IgD-negative memory B cell (primary cell): ENCODE results near the gene AKAP8L. TPM values are rescaled to one million over a fixed set of nuclear protein-coding genes. Genes with fewer than 3 reads are reported as not detected.

Source experiments
- H3K27ac Mint-ChIP-seq, 3 donors: one replicate each; pipeline ENCODE4 v1.8.0; 2020 to 2022; ENCODE audit warnings: mild to moderate bottlenecking in 3 of 3, mixed read lengths in 3 of 3, moderate library complexity in 1 of 3
- H3K27me3 Mint-ChIP-seq: one replicate; pipeline ENCODE4 v1.8.0; 2021; ENCODE audit warnings: mixed read lengths
- H3K36me3 Mint-ChIP-seq: one replicate; pipeline ENCODE4 v1.8.0; 2020; ENCODE audit warnings: mild to moderate bottlenecking, mixed read lengths
- H3K4me1 Mint-ChIP-seq, 3 donors: one replicate each; pipeline ENCODE4 v1.8.0; 2020 to 2022; ENCODE audit warnings: mixed read lengths in 3 of 3, mild to moderate bottlenecking in 1 of 3
- H3K4me3 Mint-ChIP-seq, 4 donors: one replicate each; pipeline ENCODE4 v1.8.0; 2020 to 2022; ENCODE audit warnings: mild to moderate bottlenecking in 4 of 4, mixed read lengths in 4 of 4, moderate library complexity in 3 of 4
- H3K9me3 Mint-ChIP-seq, 3 donors: one replicate each; pipeline ENCODE4 v1.8.0; 2020 to 2021; ENCODE audit warnings: mixed read lengths in 3 of 3, mild to moderate bottlenecking in 1 of 3
- polyA plus RNA-seq: library from polyadenylated mRNA; unstranded; fragments of 300-500 nt; fragmentation: Illumina TruSeq; gene quantifications from one replicate; pipeline ENCODE4 v1.2.3, GENCODE V29; 2021

AKAP8L gene
- polyA plus RNA-seq, 1 donor from 2014 or later, result 99.6 TPM

DNA sequence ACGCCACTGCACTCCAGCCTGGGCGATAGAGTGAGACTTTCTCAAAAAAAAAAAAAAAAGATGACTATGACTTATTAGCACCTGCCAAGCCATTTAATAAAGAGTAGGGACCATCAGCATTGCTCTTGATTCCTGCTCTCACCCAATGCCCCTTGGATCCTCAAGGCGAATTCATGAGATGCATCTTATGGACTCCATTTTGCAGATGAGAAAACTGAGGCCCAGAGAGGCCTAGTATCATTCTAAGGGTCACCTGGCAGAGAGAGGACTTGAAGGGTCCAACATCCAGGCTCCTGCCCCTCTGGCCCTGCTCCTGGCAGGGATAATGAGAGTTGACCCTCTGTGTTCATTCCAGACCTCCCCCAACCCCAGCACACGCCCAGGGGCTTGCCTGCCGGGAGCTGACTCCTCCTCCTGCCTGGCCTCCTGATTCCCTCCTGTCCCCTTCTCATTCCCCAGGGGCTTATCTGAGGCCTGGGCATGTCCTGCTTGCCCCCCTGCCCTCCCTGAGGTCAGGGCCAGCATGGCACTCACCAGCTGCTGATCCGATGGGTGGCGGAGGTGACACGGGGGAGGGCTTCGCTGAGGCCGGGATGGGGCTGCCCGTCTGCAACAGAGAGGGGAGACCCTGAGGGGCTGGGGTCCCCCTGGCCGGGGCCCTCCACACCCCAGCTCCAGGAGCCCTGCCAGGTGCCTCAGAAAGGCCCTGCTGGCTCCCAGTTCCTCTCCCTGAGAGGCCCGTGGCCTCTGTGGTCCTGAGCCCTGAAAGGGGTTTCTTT, 23.5 kb upstream of the AKAP8L start:
- H3K9me3 Mint-ChIP-seq, result no peaks in the 10 kb centered on the region
- H3K4me3 Mint-ChIP-seq, result no peak overlapping the region
- no peaks in the 10 kb centered on the region for H3K27me3 Mint-ChIP-seq
- H3K36me3 Mint-ChIP-seq, result no peaks in the 10 kb centered on the region
- H3K27ac Mint-ChIP-seq, result no peak overlapping the region
- peaks cover 0 to 3% (median 0%) of the 10 kb centered on the region in 3 donors for H3K4me1 Mint-ChIP-seq

DNA sequence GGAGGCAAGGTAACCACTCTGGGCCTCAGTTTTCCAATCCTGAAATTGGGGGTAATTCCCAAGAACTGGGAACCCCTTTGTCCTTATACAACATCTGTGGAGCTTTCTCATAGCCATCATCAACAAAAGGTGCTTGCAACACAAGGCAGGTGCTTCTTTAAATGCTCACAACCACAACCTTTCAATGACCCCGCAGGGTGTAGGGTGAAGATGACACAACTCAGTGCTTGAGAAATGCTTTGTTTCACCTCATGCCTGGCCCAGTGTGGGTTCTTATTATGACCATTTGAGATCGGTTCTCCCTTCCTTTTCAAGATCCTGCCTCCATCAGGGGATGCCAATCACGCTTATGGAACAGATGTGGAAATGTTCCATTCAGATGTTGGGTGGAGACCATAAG, 22.5 kb upstream of the AKAP8L start:
- H3K27ac Mint-ChIP-seq, result no peak overlapping the region
- peak overlapping the region in 1 of 4 donors; percentile 11 for H3K4me3 Mint-ChIP-seq
- no peaks in the 10 kb centered on the region for H3K36me3 Mint-ChIP-seq
- no peaks in the 10 kb centered on the region for H3K9me3 Mint-ChIP-seq
- no peaks in the 10 kb centered on the region for H3K27me3 Mint-ChIP-seq
- no peaks in the 10 kb centered on the region for H3K4me1 Mint-ChIP-seq

DNA sequence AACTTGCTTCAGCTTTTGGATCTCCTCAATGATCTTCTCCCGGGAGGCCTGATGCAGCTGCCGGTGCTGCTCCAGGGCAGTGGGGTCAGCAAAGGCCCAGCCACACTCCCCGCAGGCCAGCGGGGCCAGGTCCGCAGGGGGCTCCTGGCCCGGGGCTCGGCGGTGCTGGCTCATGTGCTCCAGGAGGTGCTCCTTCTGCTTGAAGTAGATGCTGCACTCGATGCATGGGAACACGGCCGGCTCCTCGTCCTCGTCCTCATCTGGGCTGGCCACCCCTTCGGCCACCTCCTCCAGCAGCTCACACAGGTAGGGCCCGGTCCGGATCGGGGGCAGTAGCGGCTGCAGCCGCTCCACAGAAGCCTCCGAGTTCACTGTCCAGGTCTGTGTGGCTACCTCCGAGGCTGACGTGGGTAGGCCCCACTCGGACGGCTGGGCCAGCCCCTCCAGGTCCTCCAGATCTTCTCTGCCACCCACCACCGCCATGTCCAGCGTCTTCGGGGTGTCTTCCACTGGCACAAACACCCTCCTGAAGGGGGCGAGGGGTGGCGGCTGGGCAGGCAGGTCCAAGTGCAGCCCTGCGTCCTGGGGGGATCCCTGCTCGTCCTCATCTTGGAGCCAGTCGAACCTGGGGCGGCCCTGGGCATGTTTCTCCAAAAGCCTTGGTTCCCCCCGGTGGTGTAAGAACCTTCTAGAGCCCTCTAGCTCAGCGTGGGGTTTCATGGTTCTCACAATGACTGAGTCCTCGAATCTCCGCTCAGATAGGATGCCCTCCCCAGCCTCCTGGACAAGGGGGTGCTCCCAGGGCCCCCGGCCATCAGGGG, 21.2 kb upstream of the AKAP8L start:
- no peak overlapping the region for H3K4me3 Mint-ChIP-seq
- no peaks in the 10 kb centered on the region for H3K4me1 Mint-ChIP-seq
- H3K9me3 Mint-ChIP-seq, result no peaks in the 10 kb centered on the region
- no peaks in the 10 kb centered on the region for H3K36me3 Mint-ChIP-seq
- H3K27me3 Mint-ChIP-seq, result no peaks in the 10 kb centered on the region
- H3K27ac Mint-ChIP-seq, result no peak overlapping the region

GRCh38 chr19:15439078-15439799, 20.5 kb upstream of the AKAP8L start:
- Mint-ChIP-seq H3K27me3 (no peaks in the 10 kb centered on the region), H3K4me1 (no peaks in the 10 kb centered on the region), H3K9me3 (no peaks in the 10 kb centered on the region), H3K27ac (no peak overlapping the region), H3K4me3 (no peak overlapping the region), H3K36me3 (no peaks in the 10 kb centered on the region)

DNA sequence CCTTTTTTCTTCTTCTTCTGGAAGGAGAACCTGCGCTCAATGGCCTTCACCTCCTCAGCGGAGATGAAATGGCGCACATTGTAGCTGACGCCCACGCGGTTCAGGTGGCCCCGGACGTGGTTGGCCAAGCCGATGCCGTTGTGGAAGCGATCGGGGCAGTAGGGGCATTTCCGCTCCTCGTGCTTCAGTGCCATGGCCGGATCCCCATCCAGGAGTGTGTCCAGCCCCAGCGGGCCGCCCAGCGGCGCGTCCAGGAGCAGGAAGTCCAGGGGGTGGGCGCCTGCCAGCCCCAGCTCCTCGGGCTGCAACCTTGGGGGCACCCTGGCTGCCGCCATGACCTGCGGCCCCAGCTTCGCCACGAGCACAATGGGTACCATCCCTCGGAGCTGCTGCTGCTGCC, 19.8 kb upstream of the AKAP8L start:
- Mint-ChIP-seq H3K4me1 (no peaks in the 10 kb centered on the region), H3K27ac (no peak overlapping the region), H3K9me3 (no peaks in the 10 kb centered on the region), H3K36me3 (no peaks in the 10 kb centered on the region), H3K4me3 (no peak overlapping the region), H3K27me3 (no peaks in the 10 kb centered on the region)

DNA sequence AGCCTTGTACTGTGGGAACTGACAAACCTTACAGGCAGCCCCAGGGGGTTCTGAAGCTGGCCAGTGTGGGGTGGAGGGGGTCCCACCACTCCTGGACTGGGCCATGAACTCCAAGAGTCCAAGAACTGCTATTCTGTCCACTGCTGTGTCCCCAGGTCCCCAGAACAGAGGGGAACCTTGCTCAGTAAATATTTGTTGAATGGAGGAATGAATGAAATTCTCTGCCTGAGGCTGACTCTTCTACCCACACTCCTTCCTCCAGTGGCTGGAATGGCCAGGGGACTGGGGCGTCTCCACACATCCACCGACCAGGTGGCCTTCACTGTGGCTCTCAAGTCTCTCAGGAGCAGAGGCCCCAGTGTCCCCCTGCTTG, 19.3 kb upstream of the AKAP8L start:
- Mint-ChIP-seq H3K27ac (no peak overlapping the region), H3K4me1 (peaks cover under 1 to 4% (median 4%) of the 10 kb centered on the region in 3 donors), H3K36me3 (peaks cover under 1% of the 10 kb centered on the region), H3K9me3 (no peaks in the 10 kb centered on the region), H3K27me3 (no peaks in the 10 kb centered on the region), H3K4me3 (no peak overlapping the region)

DNA sequence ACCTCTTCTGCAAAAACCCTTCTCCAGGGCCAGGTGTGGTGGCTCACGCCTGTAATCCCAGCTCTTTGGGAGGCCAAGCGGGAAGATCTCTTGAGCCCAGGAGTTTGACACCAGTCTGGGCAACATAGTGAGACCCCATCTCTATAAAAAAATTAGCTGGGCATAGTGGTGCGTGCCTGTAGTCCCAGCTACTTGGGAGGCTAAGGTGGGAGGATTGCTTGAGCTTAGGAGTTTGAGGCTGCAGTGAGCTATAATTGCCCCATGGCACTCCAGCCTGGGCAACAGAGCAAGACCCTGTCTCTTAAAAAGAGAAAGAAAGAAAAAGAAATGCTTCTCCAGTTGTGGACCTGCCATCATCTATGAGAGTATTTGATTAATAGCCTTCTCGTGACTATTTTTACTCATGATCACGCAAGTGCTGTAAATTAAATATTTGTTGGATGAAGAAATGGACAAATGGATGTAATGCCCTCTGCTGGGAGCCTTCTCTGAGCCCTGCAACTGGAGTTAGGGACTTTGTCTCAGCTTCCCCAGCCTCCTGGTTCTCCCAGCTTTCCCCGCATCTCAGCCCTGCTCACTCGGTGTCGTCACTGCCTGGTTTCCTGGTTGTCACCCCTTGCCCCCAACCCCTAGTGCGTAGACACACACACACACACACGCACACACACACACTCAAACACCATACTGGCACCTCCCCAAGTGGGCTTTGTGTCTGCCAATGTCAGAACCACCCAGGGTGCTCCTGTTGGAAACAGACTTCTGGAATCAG, 18.8 kb upstream of the AKAP8L start:
- no peaks in the 10 kb centered on the region for H3K27me3 Mint-ChIP-seq
- peaks cover 2 to 7% (median 6%) of the 10 kb centered on the region in 3 donors for H3K4me1 Mint-ChIP-seq
- no peak overlapping the region for H3K27ac Mint-ChIP-seq
- peaks cover 1% of the 10 kb centered on the region for H3K36me3 Mint-ChIP-seq
- H3K9me3 Mint-ChIP-seq, result no peaks in the 10 kb centered on the region
- H3K4me3 Mint-ChIP-seq, result no peak overlapping the region

DNA sequence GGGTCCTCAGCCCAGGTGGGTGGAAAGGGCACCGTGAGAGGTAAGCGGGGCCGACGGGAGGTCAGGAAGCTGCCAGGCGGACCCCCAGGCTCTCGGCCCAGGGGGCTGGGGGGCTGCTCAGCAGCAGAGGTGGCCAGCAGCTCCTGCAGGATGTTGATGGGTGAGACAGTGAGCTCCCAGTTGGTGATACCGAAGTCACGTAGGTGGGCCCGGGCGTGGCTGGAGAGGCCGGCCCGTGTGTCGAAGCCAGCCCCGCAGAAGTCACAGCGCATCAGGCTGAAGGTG, 18.0 kb upstream of the AKAP8L start:
- peaks cover 2 to 7% (median 7%) of the 10 kb centered on the region in 3 donors for H3K4me1 Mint-ChIP-seq
- no peaks in the 10 kb centered on the region for H3K9me3 Mint-ChIP-seq
- peaks cover 1% of the 10 kb centered on the region for H3K36me3 Mint-ChIP-seq
- no peak overlapping the region for H3K4me3 Mint-ChIP-seq
- H3K27ac Mint-ChIP-seq, result no peak overlapping the region
- H3K27me3 Mint-ChIP-seq, result no peaks in the 10 kb centered on the region

GRCh38 chr19:15436012-15436825, 17.4 kb upstream of the AKAP8L start:
- peaks cover 1% of the 10 kb centered on the region for H3K36me3 Mint-ChIP-seq
- peaks cover 8 to 13% (median 12%) of the 10 kb centered on the region in 3 donors for H3K4me1 Mint-ChIP-seq
- H3K27ac Mint-ChIP-seq, result no peak overlapping the region
- H3K9me3 Mint-ChIP-seq, result no peaks in the 10 kb centered on the region
- H3K27me3 Mint-ChIP-seq, result no peaks in the 10 kb centered on the region
- peak overlapping the region in 1 of 4 donors; percentile 76 for H3K4me3 Mint-ChIP-seq

DNA sequence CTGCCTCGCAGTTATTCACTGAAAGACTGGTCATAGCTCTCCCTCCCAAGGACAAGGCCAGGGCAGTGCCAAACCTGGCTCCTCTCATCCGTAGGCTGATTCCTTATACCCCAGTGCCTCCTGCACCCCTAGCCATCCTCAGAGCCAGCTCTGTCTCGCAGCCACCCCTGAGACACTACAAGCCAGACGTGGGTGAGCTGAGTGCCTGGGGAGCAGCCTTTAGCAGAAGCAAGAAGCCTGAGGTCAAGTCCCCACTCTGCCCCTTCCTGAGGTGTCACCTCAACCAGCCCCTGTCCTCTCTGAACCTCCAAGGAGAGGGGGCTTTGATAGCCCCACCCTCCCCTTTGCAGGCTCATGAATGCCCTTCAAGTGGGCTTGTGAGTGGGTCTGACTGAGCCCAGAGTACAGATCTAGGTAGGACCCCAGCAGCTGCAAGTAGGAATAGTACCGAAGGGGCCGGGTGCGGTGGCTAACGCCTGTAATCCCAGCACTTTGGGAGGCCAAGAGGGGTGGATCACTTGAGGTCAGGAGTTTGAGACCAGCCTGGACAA, 14.8 kb upstream of the AKAP8L start:
- peak overlapping the region; percentile 37 to 95 (median 84) for H3K27ac Mint-ChIP-seq
- peak overlapping the region; percentile 91 to 99 (median 94) for H3K4me3 Mint-ChIP-seq
- peaks cover 15 to 22% (median 19%) of the 10 kb centered on the region in 3 donors for H3K4me1 Mint-ChIP-seq
- H3K9me3 Mint-ChIP-seq, result no peaks in the 10 kb centered on the region
- peaks cover 1% of the 10 kb centered on the region for H3K36me3 Mint-ChIP-seq
- H3K27me3 Mint-ChIP-seq, result no peaks in the 10 kb centered on the region

- H3K27ac Mint-ChIP-seq, result peak overlapping the region; percentile 37 to 95 (median 84)
- H3K36me3 Mint-ChIP-seq, result peaks cover 1% of the 10 kb centered on the region
- peaks cover 15 to 22% (median 19%) of the 10 kb centered on the region in 3 donors for H3K4me1 Mint-ChIP-seq
- H3K27me3 Mint-ChIP-seq, result no peaks in the 10 kb centered on the region
- H3K9me3 Mint-ChIP-seq, result no peaks in the 10 kb centered on the region
- H3K4me3 Mint-ChIP-seq, result peak overlapping the region; percentile 91 to 99 (median 94)
Observed at GRCh38 chr19:15432629-15433518, 14.1 kb upstream of the AKAP8L start.

DNA sequence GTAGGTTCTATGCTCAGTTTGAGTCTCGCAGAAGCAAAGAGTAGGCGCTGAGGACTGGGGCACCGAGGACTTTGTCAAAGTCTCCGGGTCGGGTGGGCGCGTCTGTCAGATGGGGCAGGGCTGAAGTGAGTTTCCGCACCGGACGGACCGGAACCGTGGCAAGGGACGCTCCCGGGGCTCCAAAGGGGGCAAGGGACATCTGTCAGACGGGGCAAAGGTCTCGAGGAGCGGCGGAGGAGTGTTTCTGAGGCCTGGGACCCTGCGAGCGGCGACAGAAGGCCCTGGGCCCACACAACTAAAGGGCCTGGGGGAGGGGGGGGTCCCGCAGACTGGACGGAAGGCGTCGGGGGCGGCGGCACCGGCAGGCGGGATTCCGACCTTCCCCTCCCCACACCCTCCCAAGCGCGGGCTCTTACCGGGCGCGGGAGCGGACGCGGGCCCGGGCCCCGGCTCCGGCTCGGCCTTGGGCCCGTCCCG, 13.3 kb upstream of the AKAP8L start:
- H3K9me3 Mint-ChIP-seq, result no peaks in the 10 kb centered on the region
- no peaks in the 10 kb centered on the region for H3K27me3 Mint-ChIP-seq
- peak overlapping the region; percentile 83 to 90 (median 87) for H3K27ac Mint-ChIP-seq
- H3K36me3 Mint-ChIP-seq, result peaks cover 1% of the 10 kb centered on the region
- H3K4me3 Mint-ChIP-seq, result peak overlapping the region; percentile 92 to 98 (median 94)
- peaks cover 15 to 22% (median 19%) of the 10 kb centered on the region in 3 donors for H3K4me1 Mint-ChIP-seq
